Measurements from ENCODE around the gene RABGAP1L. TPM values are rescaled to one million over a fixed set of nuclear protein-coding genes. Genes with fewer than 3 reads are reported as not detected.

The RABGAP1L gene
- total RNA-seq, 4 donors from 2014 or later, result 170 to 282 (median 182) TPM

GRCh38 chr1:174398246-174398645 is 238.9 kb downstream of the RABGAP1L start:
- no peaks in the 10 kb centered on the region for H3K27me3 ChIP-seq
- DNase-seq, result no peak
- no peaks in the 10 kb centered on the region for H3K9me3 ChIP-seq
- peaks cover 0 to 12% (median 0%) of the 10 kb centered on the region in 3 donors for H3K36me3 ChIP-seq
- TF ChIP-seq POLR2A (IDR thresholded peaks at IDR 0.05) (no peak), CTCF (IDR thresholded peaks at IDR 0.05) (no peak)
- no peaks in the 10 kb centered on the region for H3K4me1 ChIP-seq
- H3K27ac ChIP-seq, result no peak overlapping the region
- H3K4me3 ChIP-seq, result no peak overlapping the region

GRCh38 chr1:174399211-174399610 is 239.9 kb downstream of the RABGAP1L start:
- Histone ChIP-seq H3K4me3 (no peak overlapping the region), H3K27ac (no peak overlapping the region), H3K4me1 (no peaks in the 10 kb centered on the region), H3K36me3 (peaks cover 0 to 8% (median 0%) of the 10 kb centered on the region in 3 donors), H3K9me3 (no peaks in the 10 kb centered on the region), H3K27me3 (no peaks in the 10 kb centered on the region)
- DNase-seq, result no peak
- TF ChIP-seq POLR2A (IDR thresholded peaks at IDR 0.05) (no peak), CTCF (IDR thresholded peaks at IDR 0.05) (no peak)

GRCh38 chr1:174401075-174401474 is 241.8 kb downstream of the RABGAP1L start:
- Histone ChIP-seq H3K27ac (no peak overlapping the region), H3K4me3 (no peak overlapping the region)
- TF ChIP-seq CTCF (IDR thresholded peaks at IDR 0.05) (no peak), POLR2A (IDR thresholded peaks at IDR 0.05) (no peak)

GRCh38 chr1:174405219-174405618 is 245.9 kb downstream of the RABGAP1L start:
- Histone ChIP-seq H3K4me1 (no peaks in the 10 kb centered on the region), H3K36me3 (no peaks in the 10 kb centered on the region), H3K4me3 (no peak overlapping the region), H3K9me3 (no peaks in the 10 kb centered on the region), H3K27me3 (no peaks in the 10 kb centered on the region), H3K27ac (no peak overlapping the region)
- TF ChIP-seq POLR2A (IDR thresholded peaks at IDR 0.05) (no peak), CTCF (IDR thresholded peaks at IDR 0.05) (no peak)
- DNase-seq, result no peak

More at GRCh38 chr1:174401075-174401474, 241.8 kb downstream of the RABGAP1L start:
- no peak for DNase-seq
- Histone ChIP-seq H3K9me3 (no peaks in the 10 kb centered on the region), H3K36me3 (peaks cover 0 to 8% (median 0%) of the 10 kb centered on the region in 3 donors), H3K27me3 (no peaks in the 10 kb centered on the region), H3K4me1 (no peaks in the 10 kb centered on the region)

GRCh38 chr1:174406421-174406820 is 247.1 kb downstream of the RABGAP1L start:
- no peak for DNase-seq
- no peaks in the 10 kb centered on the region for H3K36me3 ChIP-seq
- H3K27me3 ChIP-seq, result no peaks in the 10 kb centered on the region
- no peaks in the 10 kb centered on the region for H3K9me3 ChIP-seq
- H3K4me1 ChIP-seq, result no peaks in the 10 kb centered on the region
- H3K4me3 ChIP-seq, result no peak overlapping the region
- H3K27ac ChIP-seq, result no peak overlapping the region
- TF ChIP-seq CTCF (IDR thresholded peaks at IDR 0.05), result no peak
- no peak for TF ChIP-seq POLR2A (IDR thresholded peaks at IDR 0.05)

- Histone ChIP-seq H3K27me3 (no peaks in the 10 kb centered on the region), H3K4me1 (no peaks in the 10 kb centered on the region), H3K36me3 (no peaks in the 10 kb centered on the region), H3K4me3 (no peak overlapping the region), H3K27ac (no peak overlapping the region), H3K9me3 (no peaks in the 10 kb centered on the region)
- no peak for DNase-seq
- TF ChIP-seq POLR2A (IDR thresholded peaks at IDR 0.05), result no peak
- TF ChIP-seq CTCF (IDR thresholded peaks at IDR 0.05), result no peak
Observed at GRCh38 chr1:174407665-174408064, 248.3 kb downstream of the RABGAP1L start.

Data from Peyer's patch (tissue), 4 donors.